ENCODE data around the gene LRRC3. TPM values are rescaled to one million over a fixed set of nuclear protein-coding genes. Genes with fewer than 3 reads are reported as not detected.
A peak's percentile ranks its signal among the peaks of the same experiment; 100 is the strongest.

The LRRC3 gene
- total RNA-seq, 1 experiment from 2014 or later, result 4.7 TPM

- TF ChIP-seq, protein P1, sequence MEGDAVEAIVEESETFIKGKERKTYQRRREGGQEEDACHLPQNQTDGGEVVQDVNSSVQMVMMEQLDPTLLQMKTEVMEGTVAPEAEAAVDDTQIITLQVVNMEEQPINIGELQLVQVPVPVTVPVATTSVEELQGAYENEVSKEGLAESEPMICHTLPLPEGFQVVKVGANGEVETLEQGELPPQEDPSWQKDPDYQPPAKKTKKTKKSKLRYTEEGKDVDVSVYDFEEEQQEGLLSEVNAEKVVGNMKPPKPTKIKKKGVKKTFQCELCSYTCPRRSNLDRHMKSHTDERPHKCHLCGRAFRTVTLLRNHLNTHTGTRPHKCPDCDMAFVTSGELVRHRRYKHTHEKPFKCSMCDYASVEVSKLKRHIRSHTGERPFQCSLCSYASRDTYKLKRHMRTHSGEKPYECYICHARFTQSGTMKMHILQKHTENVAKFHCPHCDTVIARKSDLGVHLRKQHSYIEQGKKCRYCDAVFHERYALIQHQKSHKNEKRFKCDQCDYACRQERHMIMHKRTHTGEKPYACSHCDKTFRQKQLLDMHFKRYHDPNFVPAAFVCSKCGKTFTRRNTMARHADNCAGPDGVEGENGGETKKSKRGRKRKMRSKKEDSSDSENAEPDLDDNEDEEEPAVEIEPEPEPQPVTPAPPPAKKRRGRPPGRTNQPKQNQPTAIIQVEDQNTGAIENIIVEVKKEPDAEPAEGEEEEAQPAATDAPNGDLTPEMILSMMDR (IDR thresholded peaks at IDR 0.05; ENCODE audit: insufficient read depth in 1 of 2, low read depth in 1 of 2, low read length in 1 of 2, severe bottlenecking in 1 of 2, unreplicated experiment in 1 of 2), result no peak
- Mint-ChIP-seq H3K36me3 (ENCODE audit: insufficient read depth, unreplicated experiment) (no peaks in the 10 kb centered on the region), H3K9me3 (ENCODE audit: unreplicated experiment) (peaks cover 5% of the 10 kb centered on the region), H3K4me3 (ENCODE audit: unreplicated experiment) (no peak overlapping the region), H3K27me3 (ENCODE audit: insufficient read depth, unreplicated experiment) (no peaks in the 10 kb centered on the region), H3K4me1 (ENCODE audit: low read depth, unreplicated experiment) (peaks cover 7% of the 10 kb centered on the region), H3K27ac (ENCODE audit: unreplicated experiment) (no peak overlapping the region)
- ChIA-PET CTCF (interaction anchor here (1.0 kb wide), 2 partner anchors 122 to 281 kb away, joined by 4 read pairs; partner anchors contain the start of gene CFAP410), POLR2A (no interaction called here)
- Histone ChIP-seq H3K4me3 (ENCODE audit: low read depth, low read length) (no peak overlapping the region), H3K36me3 (ENCODE audit: control insufficient read depth, insufficient read depth, low read length) (no peaks in the 10 kb centered on the region), H3K9me3 (no peaks in the 10 kb centered on the region), H3K27me3 (replicated peaks; ENCODE audit: control insufficient read depth, insufficient read depth, low read length) (no peaks in the 10 kb centered on the region), H3K4me1 (peaks cover 24% of the 10 kb centered on the region)
- DNase-seq, result no peak
- no TSS peak for BruUV-seq (replicated peaks)
- intact Hi-C loops (cut with micrococcal nuclease; ENCODE audit: unreplicated experiment), result no loop called here
Observed at GRCh38 chr21:44461005-44461404, 5.7 kb downstream of the LRRC3 start.

- Mint-ChIP-seq H3K9me3 (ENCODE audit: unreplicated experiment) (peaks cover 9% of the 10 kb centered on the region), H3K4me1 (ENCODE audit: low read depth, unreplicated experiment) (peaks cover 7% of the 10 kb centered on the region), H3K4me3 (ENCODE audit: unreplicated experiment) (no peak overlapping the region), H3K36me3 (ENCODE audit: insufficient read depth, unreplicated experiment) (no peaks in the 10 kb centered on the region), H3K27ac (ENCODE audit: unreplicated experiment) (no peak overlapping the region), H3K27me3 (ENCODE audit: insufficient read depth, unreplicated experiment) (no peaks in the 10 kb centered on the region)
- Histone ChIP-seq H3K36me3 (ENCODE audit: control insufficient read depth, insufficient read depth, low read length) (no peaks in the 10 kb centered on the region), H3K4me1 (peaks cover 20% of the 10 kb centered on the region), H3K4me3 (ENCODE audit: low read depth, low read length) (no peak overlapping the region), H3K9me3 (no peaks in the 10 kb centered on the region), H3K27me3 (replicated peaks; ENCODE audit: control insufficient read depth, insufficient read depth, low read length) (no peaks in the 10 kb centered on the region)
- ChIA-PET POLR2A (no interaction called here), CTCF (interaction anchor here (0.5 to 1.0 kb wide), 4 partner anchors 81 to 332 kb away, joined by 3 to 4 read pairs (median 4); partner anchors contain the start of gene CFAP410)
- BruUV-seq (replicated peaks), result no TSS peak
- intact Hi-C loops (cut with micrococcal nuclease; ENCODE audit: unreplicated experiment), result no loop called here
- TF ChIP-seq, protein P1 (IDR thresholded peaks at IDR 0.05; ENCODE audit: insufficient read depth in 1 of 2, low read depth in 1 of 2, low read length in 1 of 2, severe bottlenecking in 1 of 2, unreplicated experiment in 1 of 2), result peak; percentile 38 to 45
- DNase-seq, result peak in 1 of 2 experiments; percentile 43
Observed at GRCh38 chr21:44461464-44462001, 6.2 kb downstream of the LRRC3 start.

GRCh38 chr21:44462086-44462833 lies 7.0 kb downstream of the LRRC3 start:
- no peaks in the 10 kb centered on the region for H3K27me3 Mint-ChIP-seq (ENCODE audit: insufficient read depth, unreplicated experiment)
- H3K9me3 Mint-ChIP-seq (ENCODE audit: unreplicated experiment), result peaks cover 9% of the 10 kb centered on the region
- intact Hi-C loops (cut with micrococcal nuclease; ENCODE audit: unreplicated experiment), result no loop called here
- Histone ChIP-seq H3K4me3 (ENCODE audit: low read depth, low read length) (no peak overlapping the region), H3K9me3 (no peaks in the 10 kb centered on the region), H3K36me3 (ENCODE audit: control insufficient read depth, insufficient read depth, low read length) (no peaks in the 10 kb centered on the region), H3K27me3 (replicated peaks; ENCODE audit: control insufficient read depth, insufficient read depth, low read length) (no peaks in the 10 kb centered on the region), H3K4me1 (peaks cover 20% of the 10 kb centered on the region)
- TF ChIP-seq, protein P1 (IDR thresholded peaks at IDR 0.05; ENCODE audit: insufficient read depth in 1 of 2, low read depth in 1 of 2, low read length in 1 of 2, severe bottlenecking in 1 of 2, unreplicated experiment in 1 of 2), result no peak
- H3K36me3 Mint-ChIP-seq (ENCODE audit: insufficient read depth, unreplicated experiment), result no peaks in the 10 kb centered on the region
- DNase-seq, result no peak
- no TSS peak for BruUV-seq (replicated peaks)
- H3K4me3 Mint-ChIP-seq (ENCODE audit: unreplicated experiment), result no peak overlapping the region
- no peak overlapping the region for H3K27ac Mint-ChIP-seq (ENCODE audit: unreplicated experiment)
- H3K4me1 Mint-ChIP-seq (ENCODE audit: low read depth, unreplicated experiment), result peaks cover 7% of the 10 kb centered on the region
- ChIA-PET POLR2A (no interaction called here), CTCF (interaction anchor here (0.5 to 1.0 kb wide), 4 partner anchors 80 to 331 kb away, joined by 3 to 4 read pairs (median 4); partner anchors contain the start of gene CFAP410)
